ENCODE results near the gene TMX3.

GRCh38 chr18:68705119-68705518 is 9.8 kb downstream of the TMX3 start:
- TF ChIP-seq, protein P1, sequence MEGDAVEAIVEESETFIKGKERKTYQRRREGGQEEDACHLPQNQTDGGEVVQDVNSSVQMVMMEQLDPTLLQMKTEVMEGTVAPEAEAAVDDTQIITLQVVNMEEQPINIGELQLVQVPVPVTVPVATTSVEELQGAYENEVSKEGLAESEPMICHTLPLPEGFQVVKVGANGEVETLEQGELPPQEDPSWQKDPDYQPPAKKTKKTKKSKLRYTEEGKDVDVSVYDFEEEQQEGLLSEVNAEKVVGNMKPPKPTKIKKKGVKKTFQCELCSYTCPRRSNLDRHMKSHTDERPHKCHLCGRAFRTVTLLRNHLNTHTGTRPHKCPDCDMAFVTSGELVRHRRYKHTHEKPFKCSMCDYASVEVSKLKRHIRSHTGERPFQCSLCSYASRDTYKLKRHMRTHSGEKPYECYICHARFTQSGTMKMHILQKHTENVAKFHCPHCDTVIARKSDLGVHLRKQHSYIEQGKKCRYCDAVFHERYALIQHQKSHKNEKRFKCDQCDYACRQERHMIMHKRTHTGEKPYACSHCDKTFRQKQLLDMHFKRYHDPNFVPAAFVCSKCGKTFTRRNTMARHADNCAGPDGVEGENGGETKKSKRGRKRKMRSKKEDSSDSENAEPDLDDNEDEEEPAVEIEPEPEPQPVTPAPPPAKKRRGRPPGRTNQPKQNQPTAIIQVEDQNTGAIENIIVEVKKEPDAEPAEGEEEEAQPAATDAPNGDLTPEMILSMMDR (conservative IDR thresholded peaks at IDR 0.05 in 1 of 2, IDR thresholded peaks at IDR 0.05 in 1 of 2; ENCODE audit: low read depth in 1 of 2, low read length in 2 of 2) = no peak
- no peak for TF ChIP-seq EZH2 (IDR thresholded peaks at IDR 0.05; ENCODE audit: low read length, missing control alignments)

Measured in fibroblast of lung (primary cell).